Osteoblast (primary cell): ENCODE data around the gene ZCCHC4. TPM values are rescaled to one million over a fixed set of nuclear protein-coding genes. Genes with fewer than 3 reads are reported as not detected.
A peak's percentile ranks its signal among the peaks of the same experiment; 100 is the strongest.

Experiments used
- DNase-seq: peaks from one replicate; pipeline ENCODE4 v3.0.0; 2011; ENCODE audit warnings: low spot score, mixed read lengths; ENCODE audit not compliant: insufficient read length; ENCODE audit errors: missing footprints
- H2AFZ ChIP-seq: 2 replicates; pipeline ENCODE4 v1.6.0; 2011; ENCODE audit warnings: mild to moderate bottlenecking, low read length
- H3K27ac ChIP-seq: 2 replicates; pipeline ENCODE4 v1.5.1; 2011; ENCODE audit warnings: mild to moderate bottlenecking, low read depth, low read length, moderate library complexity
- H3K27me3 ChIP-seq: 2 replicates; pipeline ENCODE4 v1.6.0; 2012; ENCODE audit warnings: mild to moderate bottlenecking, control low read depth, inconsistent platforms, low read length, moderate library complexity; ENCODE audit not compliant: insufficient read depth
- H3K36me3 ChIP-seq: 2 replicates; pipeline ENCODE4 v1.5.1; 2011; ENCODE audit warnings: mild to moderate bottlenecking, low read length, control low read depth, moderate library complexity; ENCODE audit not compliant: insufficient read depth
- H3K4me1 ChIP-seq: 2 replicates; pipeline ENCODE4 v1.5.1; 2011; ENCODE audit warnings: mild to moderate bottlenecking, low read length, control low read depth, moderate library complexity; ENCODE audit not compliant: insufficient read depth
- H3K4me2 ChIP-seq: 2 replicates; pipeline ENCODE4 v1.6.0; 2011; ENCODE audit warnings: mild to moderate bottlenecking, low read length; ENCODE audit not compliant: insufficient read depth
- H3K4me3 ChIP-seq: fragments of 200-600 bp; sonication (generic); 3 replicates; pipeline ENCODE4 v1.5.1; 2012; ENCODE audit warnings: mild to moderate bottlenecking, low read length, inconsistent platforms; ENCODE audit not compliant: insufficient read depth
- H3K79me2 ChIP-seq: 2 replicates; pipeline ENCODE4 v1.6.0; 2012; ENCODE audit warnings: mild to moderate bottlenecking, low read length, control low read depth, inconsistent platforms; ENCODE audit not compliant: insufficient read depth
- H3K9me3 ChIP-seq: 2 replicates; pipeline ENCODE4 v1.5.1; 2011; ENCODE audit warnings: low read depth, low read length, control low read depth
- H4K20me1 ChIP-seq: 2 replicates; pipeline ENCODE4 v1.6.0; 2012; ENCODE audit warnings: mild to moderate bottlenecking, low read length, control low read depth; ENCODE audit not compliant: insufficient read depth
- CTCF ChIP-seq: IDR thresholded peaks from 2 replicates; pipeline ENCODE4 v1.5.1; 2011; ENCODE audit warnings: mild to moderate bottlenecking, low read depth, low read length, moderate library complexity; ENCODE audit errors: extremely low read depth
- total RNA-seq: library from RNA; depleted of rRNA; stranded (reverse); fragments of >200 nt; gene quantifications from 2 replicates; pipeline ENCODE4 v1.2.3, GENCODE V29; 2012

Gene ZCCHC4
- total RNA-seq, 1 donor: 13.4 TPM

GRCh38 chr4:25376754-25377571 lies 64.4 kb downstream of the ZCCHC4 start, which contains the start of gene ANAPC4:
Gene ANAPC4, plus strand, starts transcription at chr4:25377263. Its CDS starts 165 bp downstream, at chr4:25377428.
- peaks cover 4% of the 10 kb centered on the region for H4K20me1 ChIP-seq
- peaks cover 15% of the 10 kb centered on the region for H3K4me1 ChIP-seq
- no peaks in the 10 kb centered on the region for H3K27me3 ChIP-seq
- DNase-seq: peak; percentile 98
- peaks cover 11% of the 10 kb centered on the region for H3K36me3 ChIP-seq
- H3K79me2 ChIP-seq: peaks cover 31% of the 10 kb centered on the region
- peak within 1 kb of the TSS; percentile 97 for H3K4me2 ChIP-seq
- H3K9me3 ChIP-seq: no peaks in the 10 kb centered on the region
- peak within 1 kb of the TSS; percentile 67 for H3K27ac ChIP-seq
- peak within 1 kb of the TSS; percentile 94 for H3K4me3 ChIP-seq
- TF ChIP-seq CTCF: no peak
- H2AFZ ChIP-seq: peak within 1 kb of the TSS; percentile 92

GRCh38 chr4:25377572-25378436 lies 65.2 kb downstream of the ZCCHC4 start:
- Histone ChIP-seq H3K27me3 (no peaks in the 10 kb centered on the region), H3K9me3 (no peaks in the 10 kb centered on the region), H4K20me1 (peaks cover 4% of the 10 kb centered on the region), H2AFZ (peak overlapping the region; percentile 92), H3K36me3 (peaks cover 11% of the 10 kb centered on the region), H3K79me2 (peaks cover 31% of the 10 kb centered on the region), H3K4me3 (peak overlapping the region; percentile 94), H3K4me2 (peak overlapping the region; percentile 97), H3K4me1 (peaks cover 15% of the 10 kb centered on the region), H3K27ac (peak overlapping the region; percentile 67)
- no peak for TF ChIP-seq CTCF
- DNase-seq: peak; percentile 62

- no peak for DNase-seq
- Histone ChIP-seq H3K4me3 (peak overlapping the region; percentile 94), H3K4me2 (peak overlapping the region; percentile 97), H3K36me3 (peaks cover 11% of the 10 kb centered on the region), H4K20me1 (peaks cover 4% of the 10 kb centered on the region), H3K27me3 (no peaks in the 10 kb centered on the region), H3K4me1 (peaks cover 15% of the 10 kb centered on the region), H3K27ac (no peak overlapping the region), H3K9me3 (no peaks in the 10 kb centered on the region), H2AFZ (no peak overlapping the region), H3K79me2 (peaks cover 31% of the 10 kb centered on the region)
- no peak for TF ChIP-seq CTCF
These were observed 65.8 kb downstream of the ZCCHC4 start for GRCh38 chr4:25378437-25378743.

GRCh38 chr4:25379591-25379990 lies 67.0 kb downstream of the ZCCHC4 start:
- TF ChIP-seq CTCF: no peak
- Histone ChIP-seq H3K79me2 (peaks cover 31% of the 10 kb centered on the region), H3K36me3 (peaks cover 19% of the 10 kb centered on the region), H3K4me3 (no peak overlapping the region), H3K27me3 (no peaks in the 10 kb centered on the region), H3K4me2 (no peak overlapping the region), H3K27ac (no peak overlapping the region), H3K9me3 (no peaks in the 10 kb centered on the region), H3K4me1 (peaks cover 15% of the 10 kb centered on the region), H2AFZ (no peak overlapping the region), H4K20me1 (peaks cover 4% of the 10 kb centered on the region)
- no peak for DNase-seq
